IPS-18a (cell line): ENCODE data around the gene ZNF654.
A peak's percentile ranks its signal among the peaks of the same experiment; 100 is the strongest.

Experiments used
- H3K27ac ChIP-seq: one replicate; pipeline ENCODE4 v1.5.1; 2013; ENCODE audit warnings: low read length
- H3K27me3 ChIP-seq: one replicate; pipeline ENCODE4 v1.6.1; 2013; ENCODE audit warnings: mild to moderate bottlenecking, low read length; ENCODE audit not compliant: control insufficient read depth, insufficient read depth
- H3K36me3 ChIP-seq: one replicate; pipeline ENCODE4 v1.6.1; 2013; ENCODE audit warnings: low read depth, low read length; ENCODE audit not compliant: control insufficient read depth
- H3K4me1 ChIP-seq: one replicate; pipeline ENCODE4 v1.6.1; 2013; ENCODE audit warnings: low read depth, low read length; ENCODE audit not compliant: control insufficient read depth
- H3K4me3 ChIP-seq: one replicate; pipeline ENCODE4 v1.5.1; 2013; ENCODE audit warnings: low read length
- H3K9ac ChIP-seq: one replicate; pipeline ENCODE4 v1.6.1; 2013; ENCODE audit warnings: mild to moderate bottlenecking, low read length, moderate library complexity
- H3K9me3 ChIP-seq: one replicate; pipeline ENCODE4 v1.6.1; 2013; ENCODE audit warnings: low read depth, low read length; ENCODE audit not compliant: control insufficient read depth

The ZNF654 gene

DNA sequence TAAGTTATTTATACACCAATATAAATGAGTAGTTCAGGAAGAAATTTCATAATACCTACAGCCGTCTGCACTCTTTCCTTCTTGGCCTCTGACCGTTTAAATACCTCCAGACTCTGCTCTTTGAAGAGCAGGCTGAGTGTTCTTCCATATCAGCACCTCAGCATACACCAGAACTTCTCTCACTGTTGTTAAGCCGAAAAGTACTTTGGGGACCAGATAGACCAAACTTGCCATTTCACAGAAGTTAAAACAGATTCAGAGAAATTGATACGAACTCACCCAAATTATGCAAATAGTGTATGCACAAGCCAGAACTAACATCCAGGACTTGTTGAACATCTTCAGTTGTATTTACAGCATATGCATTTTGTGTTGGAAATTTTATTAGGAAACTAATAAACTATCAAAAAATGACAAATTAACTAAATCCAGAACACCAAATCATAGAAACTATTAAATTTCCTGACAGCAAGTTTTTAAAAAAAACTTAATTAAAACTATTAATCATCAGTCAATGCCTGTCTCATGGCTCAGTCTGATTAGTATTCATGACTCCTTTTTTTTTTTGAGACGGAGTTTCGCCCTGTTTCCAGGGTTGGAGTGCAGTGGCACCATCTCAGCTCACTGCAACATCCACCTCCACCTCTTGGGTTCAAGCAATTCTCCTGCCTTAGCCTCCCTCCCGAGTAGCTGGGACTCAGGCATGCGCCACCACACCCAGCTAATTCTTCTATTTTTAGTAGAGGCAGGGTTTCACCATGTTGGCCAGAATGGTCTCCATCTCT is 24.4 kb upstream of the ZNF654 start:
- H3K27ac ChIP-seq: no peak overlapping the region
- H3K4me3 ChIP-seq: no peak overlapping the region
- no peaks in the 10 kb centered on the region for H3K4me1 ChIP-seq
- H3K27me3 ChIP-seq: no peaks in the 10 kb centered on the region
- H3K36me3 ChIP-seq: no peaks in the 10 kb centered on the region
- H3K9me3 ChIP-seq: no peaks in the 10 kb centered on the region
- H3K9ac ChIP-seq: no peak overlapping the region

- H3K36me3 ChIP-seq: no peaks in the 10 kb centered on the region
- H3K27me3 ChIP-seq: no peaks in the 10 kb centered on the region
- no peaks in the 10 kb centered on the region for H3K9me3 ChIP-seq
- H3K4me1 ChIP-seq: no peaks in the 10 kb centered on the region
- no peak overlapping the region for H3K4me3 ChIP-seq
- H3K9ac ChIP-seq: no peak overlapping the region
- H3K27ac ChIP-seq: no peak overlapping the region
These were observed 22.8 kb upstream of the ZNF654 start for GRCh38 chr3:88036221-88036620.

GRCh38 chr3:88038566-88038965 is 20.5 kb upstream of the ZNF654 start:
- H3K4me1 ChIP-seq: no peaks in the 10 kb centered on the region
- H3K9me3 ChIP-seq: no peaks in the 10 kb centered on the region
- H3K36me3 ChIP-seq: no peaks in the 10 kb centered on the region
- no peak overlapping the region for H3K27ac ChIP-seq
- H3K4me3 ChIP-seq: no peak overlapping the region
- no peaks in the 10 kb centered on the region for H3K27me3 ChIP-seq
- no peak overlapping the region for H3K9ac ChIP-seq

DNA sequence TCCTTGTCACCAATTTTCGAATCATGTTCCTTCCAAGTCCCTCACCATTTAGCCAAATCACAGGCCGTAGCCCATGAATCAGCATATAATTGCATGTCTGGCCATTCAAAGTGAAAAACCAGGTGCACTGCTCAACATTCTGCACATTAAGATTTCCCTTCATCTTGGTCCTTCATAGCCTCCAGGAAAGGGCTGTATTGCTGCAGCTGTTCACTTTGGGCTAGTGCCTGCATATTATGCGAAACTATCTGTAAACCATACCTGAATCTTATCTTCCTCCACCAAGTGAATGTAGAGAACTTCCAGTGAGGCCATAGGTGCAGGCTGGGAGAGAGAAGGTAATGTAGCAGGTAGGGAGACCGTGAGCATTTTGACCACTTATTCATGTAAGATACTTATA is 18.5 kb upstream of the ZNF654 start:
- no peak overlapping the region for H3K27ac ChIP-seq
- H3K9me3 ChIP-seq: no peaks in the 10 kb centered on the region
- no peaks in the 10 kb centered on the region for H3K36me3 ChIP-seq
- no peak overlapping the region for H3K9ac ChIP-seq
- H3K4me1 ChIP-seq: no peaks in the 10 kb centered on the region
- no peaks in the 10 kb centered on the region for H3K27me3 ChIP-seq
- no peak overlapping the region for H3K4me3 ChIP-seq

GRCh38 chr3:88041005-88041404 is 18.1 kb upstream of the ZNF654 start:
- H3K4me3 ChIP-seq: no peak overlapping the region
- H3K27ac ChIP-seq: no peak overlapping the region
- H3K36me3 ChIP-seq: no peaks in the 10 kb centered on the region
- H3K27me3 ChIP-seq: no peaks in the 10 kb centered on the region
- no peaks in the 10 kb centered on the region for H3K9me3 ChIP-seq
- no peaks in the 10 kb centered on the region for H3K4me1 ChIP-seq
- no peak overlapping the region for H3K9ac ChIP-seq

DNA sequence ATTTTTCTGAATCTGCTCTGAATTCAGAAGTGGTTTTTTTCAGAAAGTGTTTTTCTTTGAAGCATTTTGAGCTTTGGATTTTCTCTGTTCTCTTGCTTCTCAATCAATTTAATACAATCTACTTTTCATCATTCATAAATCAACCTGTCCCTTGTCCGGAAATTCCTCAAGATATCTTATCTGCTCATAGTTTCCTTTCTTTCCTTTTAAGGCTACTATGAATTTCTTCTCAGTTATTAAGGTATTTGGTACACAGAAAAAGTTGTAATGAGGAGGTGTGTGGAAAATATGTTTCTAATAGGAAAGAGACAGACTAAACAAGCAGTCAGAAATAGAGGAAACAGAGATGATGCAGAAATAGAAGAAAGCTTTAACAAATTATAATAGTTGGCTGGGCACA is 14.6 kb upstream of the ZNF654 start:
- Histone ChIP-seq H3K27ac (no peak overlapping the region), H3K9me3 (no peaks in the 10 kb centered on the region), H3K9ac (no peak overlapping the region), H3K4me3 (no peak overlapping the region), H3K36me3 (no peaks in the 10 kb centered on the region), H3K27me3 (no peaks in the 10 kb centered on the region), H3K4me1 (no peaks in the 10 kb centered on the region)

DNA sequence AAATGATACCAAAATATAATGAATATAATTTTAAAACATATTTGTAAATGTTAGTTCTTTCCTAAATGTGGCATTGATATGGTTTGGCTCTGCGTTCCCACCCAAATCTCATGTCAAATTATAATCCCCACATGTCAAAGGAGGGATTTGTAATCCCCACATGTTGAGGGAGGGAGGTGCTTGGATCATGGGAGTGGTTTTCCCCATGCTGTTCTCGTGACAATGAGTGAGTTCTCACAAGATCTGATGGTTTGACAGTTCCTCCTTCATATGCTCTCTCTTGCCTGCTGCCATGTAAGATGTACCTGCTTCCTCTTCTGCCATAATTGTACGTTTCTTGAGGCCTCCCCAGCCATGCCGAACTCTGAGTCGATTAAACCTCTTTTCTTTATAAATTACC is 12.3 kb upstream of the ZNF654 start:
- H3K9me3 ChIP-seq: no peaks in the 10 kb centered on the region
- no peaks in the 10 kb centered on the region for H3K4me1 ChIP-seq

DNA sequence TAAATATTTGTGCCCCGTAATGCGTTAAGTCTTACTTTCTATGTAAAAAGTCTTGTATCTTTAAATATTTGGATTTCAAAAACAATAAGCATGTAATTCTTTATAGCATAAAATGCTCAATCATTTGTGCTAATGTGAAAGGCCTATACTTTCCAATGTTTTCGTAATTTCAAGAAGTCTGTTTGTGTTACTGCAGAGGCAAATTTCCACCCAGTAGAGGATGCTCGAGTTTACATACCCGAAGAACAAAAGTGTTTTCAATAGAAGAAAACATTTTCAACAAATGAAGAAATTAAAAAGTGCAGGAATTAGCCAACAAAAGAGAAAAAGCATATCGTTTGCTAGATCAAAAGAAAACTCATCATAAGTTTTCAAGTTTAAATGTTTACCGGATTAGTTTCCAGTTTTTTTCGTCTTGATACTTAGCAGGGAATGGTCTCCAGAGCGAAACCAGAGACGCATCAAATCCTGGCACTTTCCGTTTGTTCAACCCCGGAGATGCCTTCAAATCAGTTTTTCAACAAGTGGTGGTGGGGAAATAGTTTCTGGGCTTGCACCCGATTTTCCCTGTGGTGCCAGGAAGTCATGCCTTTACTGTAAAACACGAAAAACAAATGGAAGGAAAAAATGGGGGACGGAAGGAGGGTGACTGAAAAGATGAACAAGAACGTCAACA is 1.3 kb upstream of the ZNF654 start:
- H3K4me3 ChIP-seq: peak overlapping the region; percentile 72
- peak overlapping the region; percentile 48 for H3K9ac ChIP-seq
- H3K4me1 ChIP-seq: peaks cover 6% of the 10 kb centered on the region
- no peaks in the 10 kb centered on the region for H3K27me3 ChIP-seq
- H3K36me3 ChIP-seq: peaks cover 24% of the 10 kb centered on the region
- H3K27ac ChIP-seq: no peak overlapping the region
- H3K9me3 ChIP-seq: no peaks in the 10 kb centered on the region

More for the DNA sequence above, 12.3 kb upstream of the ZNF654 start:
- Histone ChIP-seq H3K27ac (no peak overlapping the region), H3K36me3 (no peaks in the 10 kb centered on the region), H3K27me3 (no peaks in the 10 kb centered on the region), H3K4me3 (no peak overlapping the region), H3K9ac (no peak overlapping the region)

DNA sequence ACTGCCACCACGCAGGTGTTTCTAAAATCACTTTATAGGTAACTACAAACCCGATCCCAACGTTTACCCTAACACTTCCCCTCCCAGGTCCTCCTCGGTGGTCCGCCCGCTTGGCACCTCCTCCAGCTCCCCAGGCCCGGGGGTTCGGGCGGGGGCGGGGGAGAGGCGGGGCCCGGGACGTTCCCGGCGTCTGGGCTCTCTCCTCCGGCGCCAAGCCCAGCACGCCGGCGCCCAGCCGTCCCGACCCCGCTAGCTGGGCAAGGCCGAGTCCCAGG is 812 bp upstream of the ZNF654 start:
- Histone ChIP-seq H3K9ac (peak overlapping the region; percentile 48), H3K36me3 (peaks cover 24% of the 10 kb centered on the region), H3K4me1 (peaks cover 5% of the 10 kb centered on the region), H3K27ac (no peak overlapping the region), H3K4me3 (peak overlapping the region; percentile 72), H3K27me3 (no peaks in the 10 kb centered on the region), H3K9me3 (no peaks in the 10 kb centered on the region)

- peaks cover 23% of the 10 kb centered on the region for H3K36me3 ChIP-seq
- peak overlapping the region; percentile 72 for H3K4me3 ChIP-seq
- H3K27ac ChIP-seq: no peak overlapping the region
- no peaks in the 10 kb centered on the region for H3K9me3 ChIP-seq
- H3K9ac ChIP-seq: peak overlapping the region; percentile 75
- peaks cover 5% of the 10 kb centered on the region for H3K4me1 ChIP-seq
- no peaks in the 10 kb centered on the region for H3K27me3 ChIP-seq
These were observed 520 bp downstream of the ZNF654 start for GRCh38 chr3:88059380-88060170.

DNA sequence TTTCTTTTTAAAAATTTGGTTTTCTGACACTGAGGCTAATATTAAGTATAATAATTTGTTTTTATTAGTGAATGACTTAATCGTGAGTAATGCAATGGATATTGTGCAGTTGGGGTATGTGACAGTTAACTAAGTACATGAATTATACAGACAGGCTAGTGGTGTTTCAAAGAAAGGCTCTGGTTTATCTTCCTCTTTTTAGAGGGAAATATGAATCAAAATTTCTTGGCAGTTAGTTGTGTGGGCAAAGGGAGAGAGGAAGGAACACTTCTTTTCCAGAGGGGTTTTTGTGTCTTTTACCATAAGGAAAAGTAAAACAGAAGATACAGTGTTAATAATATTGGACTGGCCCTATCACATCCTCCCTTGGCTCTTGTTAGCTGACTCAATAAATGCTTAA is 2.7 kb downstream of the ZNF654 start:
- Histone ChIP-seq H3K9ac (no peak overlapping the region), H3K27me3 (no peaks in the 10 kb centered on the region), H3K36me3 (peaks cover 5% of the 10 kb centered on the region), H3K4me1 (peaks cover 5% of the 10 kb centered on the region), H3K9me3 (no peaks in the 10 kb centered on the region), H3K27ac (no peak overlapping the region), H3K4me3 (no peak overlapping the region)
